ENCODE measurements around the gene TOR4A. TPM values are rescaled to one million over a fixed set of nuclear protein-coding genes. Genes with fewer than 3 reads are reported as not detected.

The TOR4A gene
- total and polyA plus RNA-seq, 4 donors = 1.3 to 3.5 (median 2.3) TPM

- Histone ChIP-seq H3K36me3 (ENCODE audit: control insufficient read depth, insufficient read depth, low read length) (no peaks in the 10 kb centered on the region), H3K9me3 (ENCODE audit: control insufficient read depth, insufficient read depth, low read length) (no peaks in the 10 kb centered on the region), H3K4me1 (ENCODE audit: control insufficient read depth, insufficient read depth, low read length) (peaks cover 60% of the 10 kb centered on the region), H3K4me3 (ENCODE audit: low read depth, low read length) (peak overlapping the region; percentile 18), H3K27me3 (ENCODE audit: control insufficient read depth, insufficient read depth, low read length) (no peaks in the 10 kb centered on the region), H3K27ac (ENCODE audit: low read depth, low read length) (peak overlapping the region; percentile 88)
- WGBS (ENCODE audit: insufficient coverage) = 39% methylated on average over 6 of the region's 8 CpGs
- DNase-seq (ENCODE audit: low read depth in 4 of 6, low spot score in 6 of 6) = peak in 1 of 6 donors; percentile 7
These were observed 28.2 kb downstream of the TOR4A start for GRCh38 chr9:137305798-137306065.

- WGBS (ENCODE audit: insufficient coverage) = 42% methylated on average over 18 of the region's 30 CpGs
- no peaks in the 10 kb centered on the region for H3K9me3 ChIP-seq (ENCODE audit: control insufficient read depth, insufficient read depth, low read length)
- H3K4me1 ChIP-seq (ENCODE audit: control insufficient read depth, insufficient read depth, low read length) = peaks cover 59% of the 10 kb centered on the region
These were observed 28.7 kb downstream of the TOR4A start for GRCh38 chr9:137306066-137306849.

GRCh38 chr9:137306850-137307254, 29.3 kb downstream of the TOR4A start:
- WGBS (ENCODE audit: insufficient coverage) = 49% methylated on average over 23 of the region's 23 CpGs
- Histone ChIP-seq H3K27me3 (ENCODE audit: control insufficient read depth, insufficient read depth, low read length) (no peaks in the 10 kb centered on the region), H3K4me3 (ENCODE audit: low read depth, low read length) (no peak overlapping the region), H3K4me1 (ENCODE audit: control insufficient read depth, insufficient read depth, low read length) (peaks cover 61% of the 10 kb centered on the region), H3K9me3 (ENCODE audit: control insufficient read depth, insufficient read depth, low read length) (no peaks in the 10 kb centered on the region), H3K36me3 (ENCODE audit: control insufficient read depth, insufficient read depth, low read length) (peaks cover 6% of the 10 kb centered on the region), H3K27ac (ENCODE audit: low read depth, low read length) (peak overlapping the region; percentile 88)
- DNase-seq (ENCODE audit: low read depth in 4 of 6, low spot score in 6 of 6) = no peak

More at GRCh38 chr9:137306066-137306849, 28.7 kb downstream of the TOR4A start:
- peaks cover 2% of the 10 kb centered on the region for H3K36me3 ChIP-seq (ENCODE audit: control insufficient read depth, insufficient read depth, low read length)
- H3K27me3 ChIP-seq (ENCODE audit: control insufficient read depth, insufficient read depth, low read length) = no peaks in the 10 kb centered on the region
- peak overlapping the region; percentile 88 for H3K27ac ChIP-seq (ENCODE audit: low read depth, low read length)
- peak in 1 of 6 donors; percentile 24 for DNase-seq (ENCODE audit: low read depth in 4 of 6, low spot score in 6 of 6)
- H3K4me3 ChIP-seq (ENCODE audit: low read depth, low read length) = no peak overlapping the region

GRCh38 chr9:137307255-137308056, 29.9 kb downstream of the TOR4A start:
- Histone ChIP-seq H3K27me3 (ENCODE audit: control insufficient read depth, insufficient read depth, low read length) (no peaks in the 10 kb centered on the region), H3K4me3 (ENCODE audit: low read depth, low read length) (no peak overlapping the region), H3K36me3 (ENCODE audit: control insufficient read depth, insufficient read depth, low read length) (peaks cover 8% of the 10 kb centered on the region), H3K27ac (ENCODE audit: low read depth, low read length) (no peak overlapping the region), H3K9me3 (ENCODE audit: control insufficient read depth, insufficient read depth, low read length) (no peaks in the 10 kb centered on the region), H3K4me1 (ENCODE audit: control insufficient read depth, insufficient read depth, low read length) (peaks cover 63% of the 10 kb centered on the region)
- DNase-seq (ENCODE audit: low read depth in 4 of 6, low spot score in 6 of 6) = no peak
- 54% methylated on average over 30 of the region's 30 CpGs for WGBS (ENCODE audit: insufficient coverage)

- DNase-seq (ENCODE audit: low read depth in 4 of 6, low spot score in 6 of 6) = no peak
- peaks cover 57% of the 10 kb centered on the region for H3K4me1 ChIP-seq (ENCODE audit: control insufficient read depth, insufficient read depth, low read length)
- H3K36me3 ChIP-seq (ENCODE audit: control insufficient read depth, insufficient read depth, low read length) = peaks cover 13% of the 10 kb centered on the region
- H3K27me3 ChIP-seq (ENCODE audit: control insufficient read depth, insufficient read depth, low read length) = no peaks in the 10 kb centered on the region
- no peaks in the 10 kb centered on the region for H3K9me3 ChIP-seq (ENCODE audit: control insufficient read depth, insufficient read depth, low read length)
- no peak overlapping the region for H3K4me3 ChIP-seq (ENCODE audit: low read depth, low read length)
- 51% methylated on average over 19 of the region's 20 CpGs for WGBS (ENCODE audit: insufficient coverage)
- H3K27ac ChIP-seq (ENCODE audit: low read depth, low read length) = no peak overlapping the region
These were observed 30.6 kb downstream of the TOR4A start for GRCh38 chr9:137308057-137308619.

GRCh38 chr9:137309368-137310188, 32.1 kb downstream of the TOR4A start:
- WGBS (ENCODE audit: insufficient coverage) = 94% methylated on average over 15 of the region's 15 CpGs
- Histone ChIP-seq H3K27ac (ENCODE audit: low read depth, low read length) (no peak overlapping the region), H3K27me3 (ENCODE audit: control insufficient read depth, insufficient read depth, low read length) (no peaks in the 10 kb centered on the region), H3K36me3 (ENCODE audit: control insufficient read depth, insufficient read depth, low read length) (peaks cover 20% of the 10 kb centered on the region), H3K9me3 (ENCODE audit: control insufficient read depth, insufficient read depth, low read length) (no peaks in the 10 kb centered on the region), H3K4me3 (ENCODE audit: low read depth, low read length) (no peak overlapping the region), H3K4me1 (ENCODE audit: control insufficient read depth, insufficient read depth, low read length) (peaks cover 50% of the 10 kb centered on the region)
- DNase-seq (ENCODE audit: low read depth in 4 of 6, low spot score in 6 of 6) = no peak

- no peaks in the 10 kb centered on the region for H3K27me3 ChIP-seq (ENCODE audit: control insufficient read depth, insufficient read depth, low read length)
- H3K9me3 ChIP-seq (ENCODE audit: control insufficient read depth, insufficient read depth, low read length) = no peaks in the 10 kb centered on the region
- H3K36me3 ChIP-seq (ENCODE audit: control insufficient read depth, insufficient read depth, low read length) = peaks cover 25% of the 10 kb centered on the region
- no peak overlapping the region for H3K4me3 ChIP-seq (ENCODE audit: low read depth, low read length)
- no peak for DNase-seq (ENCODE audit: low read depth in 4 of 6, low spot score in 6 of 6)
- 79% methylated on average over 17 of the region's 20 CpGs for WGBS (ENCODE audit: insufficient coverage)
- peaks cover 50% of the 10 kb centered on the region for H3K4me1 ChIP-seq (ENCODE audit: control insufficient read depth, insufficient read depth, low read length)
- H3K27ac ChIP-seq (ENCODE audit: low read depth, low read length) = no peak overlapping the region
These were observed 32.9 kb downstream of the TOR4A start for GRCh38 chr9:137310189-137311052.

GRCh38 chr9:137311171-137311985, 33.9 kb downstream of the TOR4A start:
- WGBS (ENCODE audit: insufficient coverage) = 84% methylated on average over 25 of the region's 27 CpGs
- peaks cover 46% of the 10 kb centered on the region for H3K4me1 ChIP-seq (ENCODE audit: control insufficient read depth, insufficient read depth, low read length)
- H3K36me3 ChIP-seq (ENCODE audit: control insufficient read depth, insufficient read depth, low read length) = peaks cover 25% of the 10 kb centered on the region
- DNase-seq (ENCODE audit: low read depth in 4 of 6, low spot score in 6 of 6) = no peak
- H3K9me3 ChIP-seq (ENCODE audit: control insufficient read depth, insufficient read depth, low read length) = no peaks in the 10 kb centered on the region
- no peaks in the 10 kb centered on the region for H3K27me3 ChIP-seq (ENCODE audit: control insufficient read depth, insufficient read depth, low read length)
- no peak overlapping the region for H3K27ac ChIP-seq (ENCODE audit: low read depth, low read length)
- no peak overlapping the region for H3K4me3 ChIP-seq (ENCODE audit: low read depth, low read length)
